Limb (tissue), 2 donors: ENCODE results near the gene USP6.
A peak's percentile ranks its signal among the peaks of the same experiment; 100 is the strongest.
"Not testable (repeated sequence)": the region's sequence is repeated elsewhere in the genome, so short reads cannot be mapped to it uniquely, and the experiment has no call there.

ENCODE experiments used
- DNase-seq, 2 donors: peaks; one replicate each; pipeline ENCODE4 v3.0.0-alpha.2; 2016; ENCODE audit errors: extremely low spot score in 2 of 2

Gene USP6

GRCh38 chr17:5121186-5121841, 5.5 kb downstream of the USP6 start:
- DNase-seq: peak in 1 of 2 donors; percentile 28

GRCh38 chr17:5122056-5122455, 6.2 kb downstream of the USP6 start:
- not testable (repeated sequence) for DNase-seq

GRCh38 chr17:5122586-5123342, 6.9 kb downstream of the USP6 start:
- peak in 1 of 2 donors; percentile 63 for DNase-seq

GRCh38 chr17:5123343-5124124, 7.7 kb downstream of the USP6 start:
- peak in 1 of 2 donors; percentile 28 for DNase-seq

- DNase-seq: peak in 1 of 2 donors; percentile 24
These were observed 8.4 kb downstream of the USP6 start for GRCh38 chr17:5124125-5124760.

GRCh38 chr17:5124896-5125295, 9.1 kb downstream of the USP6 start:
- peak in 1 of 2 donors; percentile 9 for DNase-seq

GRCh38 chr17:5126719-5127488, 11.1 kb downstream of the USP6 start:
- peak in 1 of 2 donors; percentile 19 for DNase-seq

GRCh38 chr17:5127910-5128309, 12.1 kb downstream of the USP6 start:
- no peak for DNase-seq

- not testable (repeated sequence) for DNase-seq
These were observed 12.6 kb downstream of the USP6 start for GRCh38 chr17:5128387-5128786.

- DNase-seq: no peak
These were observed 13.2 kb downstream of the USP6 start for GRCh38 chr17:5128905-5129535.

GRCh38 chr17:5129770-5130169, 13.9 kb downstream of the USP6 start:
- DNase-seq: not testable (repeated sequence)

- DNase-seq: not testable (repeated sequence)
These were observed 14.4 kb downstream of the USP6 start for GRCh38 chr17:5130261-5130660.

GRCh38 chr17:5130687-5131086, 14.9 kb downstream of the USP6 start:
- not testable (repeated sequence) for DNase-seq

GRCh38 chr17:5131146-5131715, 15.4 kb downstream of the USP6 start:
- DNase-seq: no peak

GRCh38 chr17:5131799-5132502, 16.1 kb downstream of the USP6 start:
- peak in 1 of 2 donors; percentile 11 for DNase-seq

- DNase-seq: peak in 1 of 2 donors; percentile 9
These were observed 16.8 kb downstream of the USP6 start for GRCh38 chr17:5132503-5133225.

- no peak for DNase-seq
These were observed 17.5 kb downstream of the USP6 start for GRCh38 chr17:5133311-5133710.

- not testable (repeated sequence) for DNase-seq
These were observed 18.1 kb downstream of the USP6 start for GRCh38 chr17:5133961-5134360.

GRCh38 chr17:5134571-5134970, 18.7 kb downstream of the USP6 start:
- not testable (repeated sequence) for DNase-seq
